ENCODE data around the gene USF2.

- TF ChIP-seq, protein P1, sequence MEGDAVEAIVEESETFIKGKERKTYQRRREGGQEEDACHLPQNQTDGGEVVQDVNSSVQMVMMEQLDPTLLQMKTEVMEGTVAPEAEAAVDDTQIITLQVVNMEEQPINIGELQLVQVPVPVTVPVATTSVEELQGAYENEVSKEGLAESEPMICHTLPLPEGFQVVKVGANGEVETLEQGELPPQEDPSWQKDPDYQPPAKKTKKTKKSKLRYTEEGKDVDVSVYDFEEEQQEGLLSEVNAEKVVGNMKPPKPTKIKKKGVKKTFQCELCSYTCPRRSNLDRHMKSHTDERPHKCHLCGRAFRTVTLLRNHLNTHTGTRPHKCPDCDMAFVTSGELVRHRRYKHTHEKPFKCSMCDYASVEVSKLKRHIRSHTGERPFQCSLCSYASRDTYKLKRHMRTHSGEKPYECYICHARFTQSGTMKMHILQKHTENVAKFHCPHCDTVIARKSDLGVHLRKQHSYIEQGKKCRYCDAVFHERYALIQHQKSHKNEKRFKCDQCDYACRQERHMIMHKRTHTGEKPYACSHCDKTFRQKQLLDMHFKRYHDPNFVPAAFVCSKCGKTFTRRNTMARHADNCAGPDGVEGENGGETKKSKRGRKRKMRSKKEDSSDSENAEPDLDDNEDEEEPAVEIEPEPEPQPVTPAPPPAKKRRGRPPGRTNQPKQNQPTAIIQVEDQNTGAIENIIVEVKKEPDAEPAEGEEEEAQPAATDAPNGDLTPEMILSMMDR (IDR thresholded peaks at IDR 0.05 in 2 of 3, conservative IDR thresholded peaks at IDR 0.05 in 1 of 3; ENCODE audit: control insufficient read depth in 2 of 3, extremely low read depth in 1 of 3, insufficient read depth in 1 of 3, low read depth in 3 of 3, low read length in 3 of 3): no peak
- TF ChIP-seq JUND (IDR thresholded peaks at IDR 0.05; ENCODE audit: low read depth, low read length) (no peak), RAD51 (IDR thresholded peaks at IDR 0.05) (no peak), POLR2A (IDR thresholded peaks at IDR 0.05; ENCODE audit: low read depth, low read length) (no peak)
Observed at GRCh38 chr19:35291916-35292315, 23.2 kb downstream of the USF2 start, which contains the start of gene MAG.
